ENCODE results near the gene PLD2.
"Not testable (repeated sequence)": the region's sequence is repeated elsewhere in the genome, so short reads cannot be mapped to it uniquely, and the experiment has no call there.

The PLD2 gene

DNA sequence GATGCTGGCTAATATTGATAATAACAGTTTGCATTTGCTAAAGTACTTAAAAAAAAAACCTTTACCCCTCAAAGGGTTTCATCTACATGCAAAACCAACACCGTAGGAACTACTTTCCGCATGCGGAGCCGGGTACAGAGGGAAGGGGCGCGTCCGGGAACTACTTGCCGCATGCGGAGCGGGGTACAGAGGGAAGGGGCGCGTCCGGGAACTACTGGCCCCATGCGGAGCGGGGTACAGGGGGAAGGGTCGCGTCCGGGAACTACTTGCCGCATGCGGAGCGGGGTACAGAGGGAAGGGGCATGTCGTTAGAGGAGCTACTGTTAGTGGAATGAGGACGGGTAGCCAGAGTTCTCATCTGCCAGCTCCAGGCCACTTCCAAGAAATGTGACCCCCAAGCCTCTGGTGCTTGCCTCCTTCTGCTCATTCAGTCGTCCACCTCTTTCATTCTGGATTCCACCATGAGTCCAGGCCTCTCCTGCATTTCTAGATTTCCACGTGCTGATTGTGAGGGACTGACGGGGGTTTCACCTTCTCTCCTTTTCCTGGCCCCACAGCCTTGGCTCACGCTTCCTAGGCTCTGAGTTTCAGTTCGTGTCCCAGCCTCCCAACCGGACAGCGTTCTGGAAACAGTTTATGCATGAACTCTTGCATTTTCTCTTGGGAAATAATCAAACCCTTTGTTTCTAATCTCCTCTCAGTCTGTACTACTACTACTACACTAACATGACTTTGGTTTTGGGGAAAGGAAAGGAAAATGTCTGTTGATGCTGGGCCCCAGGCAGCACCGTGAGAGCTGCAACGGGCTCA, 53.1 kb downstream of the PLD2 start:
- DNase-seq = no peak

- no peak for DNase-seq
Observed at GRCh38 chr17:4860651-4861050, 53.7 kb downstream of the PLD2 start.

DNA sequence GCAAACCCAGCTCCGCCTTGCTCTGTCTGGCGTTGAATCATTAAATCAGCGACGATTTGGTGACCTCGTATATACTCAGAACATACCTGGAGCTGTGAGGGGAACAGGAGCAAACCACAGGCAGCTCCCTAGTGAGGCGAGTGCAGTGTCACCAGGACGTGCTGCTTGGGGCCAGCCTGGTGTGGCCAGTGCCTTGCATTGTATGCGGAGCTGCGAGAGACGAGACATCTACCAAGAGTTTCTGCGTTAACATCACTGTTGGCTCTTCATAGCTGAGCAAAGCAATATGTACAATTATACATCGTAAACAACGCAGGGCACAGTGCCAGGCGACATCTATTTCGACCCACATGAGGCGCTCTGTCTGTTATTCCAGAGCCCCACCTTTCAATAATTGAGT, 54.1 kb downstream of the PLD2 start:
- no peak for DNase-seq

- no peak for DNase-seq
Observed at GRCh38 chr17:4862720-4863119, 55.8 kb downstream of the PLD2 start.

DNA sequence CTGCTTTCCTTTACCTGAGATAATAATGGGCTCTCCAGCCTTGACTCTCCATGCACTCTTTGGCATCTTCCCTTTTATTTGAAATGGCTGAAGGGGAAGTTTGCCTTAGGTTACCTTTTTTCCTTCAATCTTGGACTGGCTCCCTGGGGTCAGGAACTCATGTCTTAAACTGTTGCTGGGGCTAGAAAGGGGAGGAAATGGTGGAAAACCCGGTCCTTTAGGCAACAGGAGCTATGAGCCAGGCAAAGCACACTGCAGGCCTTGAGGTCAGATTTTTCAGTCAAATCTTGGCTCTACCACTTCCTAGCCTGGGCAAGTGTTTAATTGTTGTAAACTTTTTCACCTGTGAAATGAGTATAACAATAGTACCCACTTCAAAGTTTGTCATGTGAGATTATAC, 56.4 kb downstream of the PLD2 start:
- no peak for DNase-seq

GRCh38 chr17:4867535-4867934, 60.6 kb downstream of the PLD2 start:
- not testable (repeated sequence) for DNase-seq

GRCh38 chr17:4869058-4869998, 62.4 kb downstream of the PLD2 start:
- not testable (repeated sequence) for DNase-seq

- DNase-seq = no peak
Observed at GRCh38 chr17:4870855-4871254, 63.9 kb downstream of the PLD2 start.

- no peak for DNase-seq
Observed at GRCh38 chr17:4872786-4873185, 65.8 kb downstream of the PLD2 start.
